H1 (cell line): Measurements from ENCODE around the gene CLEC16A. TPM values are rescaled to one million over a fixed set of nuclear protein-coding genes. Genes with fewer than 3 reads are reported as not detected.

Experiments
- CEBPB ChIP-seq: IDR thresholded peaks from 2 replicates; pipeline ENCODE4 v1.6.1; 2012; ENCODE audit warnings: low read depth, low read length
- polyA plus RNA-seq, 7 experiments: library from polyadenylated mRNA; depleted of rRNA in 3 of 7; stranded (reverse) in 5 of 7; unstranded in 2 of 7; fragments of >200 nt in 5 of 7; fragments of 200-250 nt in 2 of 7; gene quantifications; 1 replicate in 5 of 7; 2 replicates in 1 of 7; 4 replicates in 1 of 7; pipeline versions ENCODE4 v1.2.1 to v1.2.3, GENCODE V29; 2011 to 2013; ENCODE audit warnings: missing spikeins in 2 of 7, mixed read lengths in 2 of 7
- total RNA-seq: library from RNA; stranded (reverse); fragmentation: NEBNext Ultra II Directional; extraction: Animal tissue kit (Norgen Biotek cat#: 25700); gene quantifications from 2 replicates; pipeline ENCODE4 v1.2.1, GENCODE V29; 2021

CLEC16A gene
- total and polyA plus RNA-seq, 2 of the 8 experiments (the other 6 are each of a cell fraction or from before 2014, with no cell fraction given) = 7.6 to 19.3 TPM

DNA sequence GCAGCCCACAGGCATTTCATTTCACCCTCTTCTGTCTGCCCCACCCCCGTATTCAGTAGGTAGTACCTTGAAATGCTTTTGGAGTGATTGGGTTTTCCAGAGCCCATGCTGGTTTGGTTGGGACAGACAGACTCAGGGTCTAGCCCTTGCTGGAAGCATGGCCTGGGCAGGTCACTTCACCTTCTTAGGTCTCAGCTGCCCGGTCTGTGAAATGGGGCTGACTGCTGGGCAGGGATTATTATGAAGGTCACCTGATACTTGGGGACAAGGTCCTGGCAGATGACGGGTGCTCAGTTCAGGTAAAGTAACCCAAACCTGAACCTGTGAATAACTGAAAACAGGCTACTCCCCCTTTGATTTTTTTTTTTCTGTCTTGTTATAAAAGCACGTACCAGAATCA, 116.0 kb downstream of the CLEC16A start (continued):
- TF ChIP-seq CEBPB = no peak
